Panc1 (cell line): Measurements from ENCODE around the gene SLC4A5. TPM values are rescaled to one million over a fixed set of nuclear protein-coding genes. Genes with fewer than 3 reads are reported as not detected.

Experiments
- ATAC-seq: fragments of 200-7000 bp; cut with Tn5 transposase; 2 replicates; pipeline ENCODE4 v1.9.1; 2020; ENCODE audit warnings: mild to moderate bottlenecking, moderate library complexity
- BruUV-seq: library from RNA; stranded (reverse); fragments of 400-500 nt; replicated peaks from 2 replicates; lab custom pipeline; 2021; lab: Mats Ljungman, UMichigan
- CTCF ChIA-PET: fragments of 300-600 bp; sonication (Branson Sonifier 250); formaldehyde crosslinking; loops from one replicate; lab custom pipeline; 2022; ENCODE audit warnings: antibody characterized with exemption; lab: Charles Lee
- POLR2A ChIA-PET: fragments of 300-600 bp; sonication (Branson Sonifier 250); formaldehyde crosslinking; loops from one replicate; lab custom pipeline; 2022; ENCODE audit warnings: antibody characterized with exemption; lab: Charles Lee
- DNase-seq: peaks from one replicate; pipeline ENCODE4 v3.0.0-alpha.2; 2010; ENCODE audit warnings: low read depth, low spot score
- H3K27ac ChIP-seq: 2 replicates; pipeline ENCODE4 v1.5.1; 2011; ENCODE audit warnings: mild to moderate bottlenecking, low read length, inconsistent platforms
- H3K27me3 ChIP-seq: fragments of 200-500 bp; sonication (Bioruptor generic); 2 replicates; pipeline ENCODE4 v1.6.0; 2014; ENCODE audit warnings: low read length, inconsistent platforms; ENCODE audit not compliant: control insufficient read depth, insufficient read depth
- H3K36me3 ChIP-seq: fragments of 200-500 bp; sonication (Bioruptor generic); 2 replicates; pipeline ENCODE4 v1.5.1; 2014; ENCODE audit warnings: inconsistent platforms, mild to moderate bottlenecking, low read length, moderate library complexity; ENCODE audit not compliant: control insufficient read depth, insufficient read depth
- H3K4me1 ChIP-seq: 2 replicates; pipeline ENCODE4 v1.5.1; 2011; ENCODE audit warnings: inconsistent platforms, mild to moderate bottlenecking, low read length, moderate library complexity; ENCODE audit not compliant: control insufficient read depth, insufficient read depth
- H3K4me3 ChIP-seq, 2 experiments: 2 replicates each; pipeline ENCODE4 v1.5.1; 2011 to 2012; ENCODE audit warnings: low read depth in 2 of 2, low read length in 2 of 2, mild to moderate bottlenecking in 2 of 2, inconsistent platforms in 1 of 2, moderate library complexity in 1 of 2
- H3K9me3 ChIP-seq: fragments of 200-500 bp; sonication (Bioruptor generic); 2 replicates; pipeline ENCODE4 v1.5.1; 2014; ENCODE audit warnings: low read depth, mild to moderate bottlenecking, inconsistent platforms, low read length, moderate library complexity; ENCODE audit not compliant: control insufficient read depth, insufficient read depth
- POLR2AphosphoS5 ChIP-seq: IDR thresholded peaks from 2 replicates; pipeline ENCODE4 v1.6.1; 2012; ENCODE audit warnings: mild to moderate bottlenecking, low read depth, low read length, moderate library complexity
- REST ChIP-seq, 2 experiments: IDR thresholded peaks; 2 replicates each; pipeline ENCODE4 v1.6.1; 2011 to 2012; ENCODE audit warnings: low read depth in 2 of 2, control low read depth in 1 of 2, low read length in 1 of 2, mild to moderate bottlenecking in 1 of 2, moderate library complexity in 1 of 2; ENCODE audit not compliant: insufficient read depth in 1 of 2
- SIN3A ChIP-seq: IDR thresholded peaks from 2 replicates; pipeline ENCODE4 v1.6.1; 2012; ENCODE audit warnings: low read depth, mild to moderate bottlenecking, low read length, moderate library complexity, borderline replicate concordance; ENCODE audit not compliant: insufficient read depth
- TCF7L2 ChIP-seq: IDR thresholded peaks from 2 replicates; pipeline ENCODE4 v1.6.1; 2011; ENCODE audit warnings: mild to moderate bottlenecking, low read depth, low read length, inconsistent platforms
- in situ Hi-C: cut with HindIII; loops from 2 replicates; pipeline ENCODE4 v1.10.0; 2016; ENCODE audit warnings: low sequenced_read_pairs, low pct_unique_long_range_greater_than_20kb
- intact Hi-C: fragments of 100-400 bp; cut with micrococcal nuclease; formaldehyde crosslinking; loops from one replicate; pipeline ENCODE4 v1.10.0; 2022; ENCODE audit not compliant: unreplicated experiment
- total RNA-seq: library from RNA; stranded (reverse); gene quantifications from one replicate; pipeline ENCODE4 v1.2.1, GENCODE V29; 2021; ENCODE audit not compliant: unreplicated experiment
- TF ChIP-seq, protein P1 (sequence below): fragments of 450-650 bp; IDR thresholded peaks from 2 replicates; pipeline ENCODE4 v1.5.1; 2017; ENCODE audit warnings: mild to moderate bottlenecking

The SLC4A5 gene
- total RNA-seq, 1 experiment from 2014 or later: 1.2 TPM

GRCh38 chr2:74357627-74358026, 14.4 kb upstream of the SLC4A5 start:
- Histone ChIP-seq H3K4me1 (no peaks in the 10 kb centered on the region), H3K27ac (no peak overlapping the region), H3K9me3 (no peaks in the 10 kb centered on the region), H3K36me3 (no peaks in the 10 kb centered on the region; the same call in none of the 2 replicates), H3K27me3 (no peaks in the 10 kb centered on the region), H3K4me3 (no peak overlapping the region)
- ChIA-PET POLR2A (no interaction called here), CTCF (no interaction called here)
- intact Hi-C loops (no loop called here), in situ Hi-C loops (no loop called here)
- TF ChIP-seq REST (IDR thresholded peaks at IDR 0.05; ENCODE audit: insufficient read depth in 1 of 2, low read depth in 2 of 2, low read length in 1 of 2) (no peak), POLR2AphosphoS5 (no peak), SIN3A (no peak), TCF7L2 (no peak)
- TF ChIP-seq, protein P1, sequence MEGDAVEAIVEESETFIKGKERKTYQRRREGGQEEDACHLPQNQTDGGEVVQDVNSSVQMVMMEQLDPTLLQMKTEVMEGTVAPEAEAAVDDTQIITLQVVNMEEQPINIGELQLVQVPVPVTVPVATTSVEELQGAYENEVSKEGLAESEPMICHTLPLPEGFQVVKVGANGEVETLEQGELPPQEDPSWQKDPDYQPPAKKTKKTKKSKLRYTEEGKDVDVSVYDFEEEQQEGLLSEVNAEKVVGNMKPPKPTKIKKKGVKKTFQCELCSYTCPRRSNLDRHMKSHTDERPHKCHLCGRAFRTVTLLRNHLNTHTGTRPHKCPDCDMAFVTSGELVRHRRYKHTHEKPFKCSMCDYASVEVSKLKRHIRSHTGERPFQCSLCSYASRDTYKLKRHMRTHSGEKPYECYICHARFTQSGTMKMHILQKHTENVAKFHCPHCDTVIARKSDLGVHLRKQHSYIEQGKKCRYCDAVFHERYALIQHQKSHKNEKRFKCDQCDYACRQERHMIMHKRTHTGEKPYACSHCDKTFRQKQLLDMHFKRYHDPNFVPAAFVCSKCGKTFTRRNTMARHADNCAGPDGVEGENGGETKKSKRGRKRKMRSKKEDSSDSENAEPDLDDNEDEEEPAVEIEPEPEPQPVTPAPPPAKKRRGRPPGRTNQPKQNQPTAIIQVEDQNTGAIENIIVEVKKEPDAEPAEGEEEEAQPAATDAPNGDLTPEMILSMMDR: no peak
- ATAC-seq: no peak
- BruUV-seq: no TSS peak
- DNase-seq: no peak

GRCh38 chr2:74349889-74350288, 6.7 kb upstream of the SLC4A5 start:
- Histone ChIP-seq H3K27ac (no peak overlapping the region), H3K4me1 (no peaks in the 10 kb centered on the region), H3K36me3 (no peaks in the 10 kb centered on the region), H3K9me3 (no peaks in the 10 kb centered on the region), H3K4me3 (no peak overlapping the region), H3K27me3 (no peaks in the 10 kb centered on the region)
- ATAC-seq (no peak), DNase-seq (no peak)
- CTCF ChIA-PET: no interaction called here
- TF ChIP-seq REST (IDR thresholded peaks at IDR 0.05; ENCODE audit: insufficient read depth in 1 of 2, low read depth in 2 of 2, low read length in 1 of 2) (no peak), TCF7L2 (no peak), SIN3A (no peak)
- TF ChIP-seq, protein P1: no peak
- intact Hi-C loops: no loop called here
- in situ Hi-C loops: no loop called here
- no TSS peak for BruUV-seq
- POLR2A ChIA-PET: no interaction called here
